WTC11 (cell line): ENCODE results near the gene UCK1. TPM values are rescaled to one million over a fixed set of nuclear protein-coding genes. Genes with fewer than 3 reads are reported as not detected.

ENCODE experiments used
- ATAC-seq: fragments of 200-7000 bp; cut with Tn5 transposase; 2 replicates; pipeline ENCODE4 v1.10.0; 2021; ENCODE audit warnings: mild to moderate bottlenecking, moderate library complexity
- CTCF ChIA-PET: fragments of 300-600 bp; sonication (Branson Sonifier 250); formaldehyde crosslinking; loops from one replicate; lab custom pipeline; 2021; ENCODE audit warnings: antibody characterized with exemption; lab: Charles Lee
- POLR2A ChIA-PET: fragments of 350-600 bp; sonication (Branson Sonifier 250); formaldehyde crosslinking; loops from one replicate; lab custom pipeline; 2021; ENCODE audit warnings: antibody characterized with exemption; lab: Charles Lee
- DNase-seq: peaks from one replicate; pipeline ENCODE4 v3.0.0; 2021; ENCODE audit warnings: low spot score
- H3K27ac Mint-ChIP-seq: 2 replicates; pipeline ENCODE4 v1.8.0; 2021; ENCODE audit warnings: mixed read lengths
- H3K27me3 Mint-ChIP-seq: 2 replicates; pipeline ENCODE4 v1.8.0; 2021; ENCODE audit warnings: low read depth, mild to moderate bottlenecking, moderate library complexity, mixed read lengths
- H3K36me3 Mint-ChIP-seq: 2 replicates; pipeline ENCODE4 v1.8.0; 2021; ENCODE audit warnings: mixed read lengths
- H3K4me1 Mint-ChIP-seq: 2 replicates; pipeline ENCODE4 v1.8.0; 2022; ENCODE audit warnings: mixed read lengths
- H3K4me3 Mint-ChIP-seq: 2 replicates; pipeline ENCODE4 v1.8.0; 2021; ENCODE audit warnings: mild to moderate bottlenecking, moderate library complexity, mixed read lengths
- H3K9me3 Mint-ChIP-seq: 2 replicates; pipeline ENCODE4 v1.8.0; 2021; ENCODE audit warnings: mixed read lengths
- HMGA2 ChIP-seq: fragments of 250-450 bp; sonication (Bioruptor Pico); IDR thresholded peaks from 2 replicates; pipeline ENCODE4 v1.4.0; 2021; ENCODE audit warnings: mild to moderate bottlenecking, moderate library complexity
- JUN ChIP-seq: sonication (generic); formaldehyde crosslinking; IDR thresholded peaks from 2 replicates; pipeline ENCODE4 v1.8.0; 2023; ENCODE audit warnings: mild to moderate bottlenecking, missing genetic modification reagents
- NFE2L1 ChIP-seq: sonication (generic); formaldehyde crosslinking; IDR thresholded peaks from 2 replicates; pipeline ENCODE4 v1.8.1; 2023; ENCODE audit warnings: missing genetic modification reagents
- NR3C1 ChIP-seq: sonication (generic); formaldehyde crosslinking; conservative IDR thresholded peaks from 2 replicates; pipeline ENCODE4 v1.8.1; 2023; ENCODE audit warnings: low read depth, mild to moderate bottlenecking, missing genetic modification reagents
- ZNF138 ChIP-seq: sonication (generic); formaldehyde crosslinking; conservative IDR thresholded peaks from 2 replicates; pipeline ENCODE4 v1.8.1; 2022; ENCODE audit warnings: mild to moderate bottlenecking, moderate library complexity, missing genetic modification reagents
- ZNF423 ChIP-seq: fragments of 250-450 bp; sonication (Bioruptor Pico); IDR thresholded peaks from 2 replicates; pipeline ENCODE4 v2.1.2; 2022; ENCODE audit warnings: mild to moderate bottlenecking, moderate library complexity
- total RNA-seq: library from RNA; stranded (reverse); gene quantifications from 3 replicates; pipeline ENCODE4 v1.2.3, GENCODE V29; 2021
- TF ChIP-seq, protein P1 (sequence below): fragments of 200-600 bp; IDR thresholded peaks from 2 replicates; pipeline ENCODE4 v1.8.0; 2022; ENCODE audit warnings: antibody characterized with exemption
- TF ChIP-seq, protein P2 (sequence below): sonication (generic); formaldehyde crosslinking; IDR thresholded peaks from 2 replicates; pipeline ENCODE4 v1.8.1; 2023; ENCODE audit warnings: mild to moderate bottlenecking, missing genetic modification reagents, moderate library complexity
- TF ChIP-seq, protein P3 (sequence below): fragments of 250-450 bp; sonication (Bioruptor Pico); IDR thresholded peaks from 2 replicates; pipeline ENCODE4 v1.9.0; 2021; ENCODE audit warnings: mild to moderate bottlenecking
- TF ChIP-seq, protein P4 (sequence below): sonication (generic); formaldehyde crosslinking; IDR thresholded peaks from 2 replicates; pipeline ENCODE4 v1.8.1; 2023; ENCODE audit warnings: mild to moderate bottlenecking, missing genetic modification reagents
- TF ChIP-seq, protein P5 (sequence below): fragments of 250-450 bp; sonication (Bioruptor Pico); IDR thresholded peaks from 2 replicates; pipeline ENCODE4 v1.9.0; 2021; ENCODE audit warnings: mild to moderate bottlenecking
- TF ChIP-seq, protein P6 (sequence below): sonication (generic); formaldehyde crosslinking; IDR thresholded peaks from 2 replicates; pipeline ENCODE4 v1.8.1; 2023; ENCODE audit warnings: mild to moderate bottlenecking, missing genetic modification reagents, borderline replicate concordance
- TF ChIP-seq, protein P7 (sequence below): fragments of 250-450 bp; sonication (Bioruptor Pico); conservative IDR thresholded peaks from 2 replicates; pipeline ENCODE4 v1.9.0; 2021; ENCODE audit warnings: mild to moderate bottlenecking

The UCK1 gene
- total RNA-seq, 1 experiment from 2014 or later, result 29.6 TPM

DNA sequence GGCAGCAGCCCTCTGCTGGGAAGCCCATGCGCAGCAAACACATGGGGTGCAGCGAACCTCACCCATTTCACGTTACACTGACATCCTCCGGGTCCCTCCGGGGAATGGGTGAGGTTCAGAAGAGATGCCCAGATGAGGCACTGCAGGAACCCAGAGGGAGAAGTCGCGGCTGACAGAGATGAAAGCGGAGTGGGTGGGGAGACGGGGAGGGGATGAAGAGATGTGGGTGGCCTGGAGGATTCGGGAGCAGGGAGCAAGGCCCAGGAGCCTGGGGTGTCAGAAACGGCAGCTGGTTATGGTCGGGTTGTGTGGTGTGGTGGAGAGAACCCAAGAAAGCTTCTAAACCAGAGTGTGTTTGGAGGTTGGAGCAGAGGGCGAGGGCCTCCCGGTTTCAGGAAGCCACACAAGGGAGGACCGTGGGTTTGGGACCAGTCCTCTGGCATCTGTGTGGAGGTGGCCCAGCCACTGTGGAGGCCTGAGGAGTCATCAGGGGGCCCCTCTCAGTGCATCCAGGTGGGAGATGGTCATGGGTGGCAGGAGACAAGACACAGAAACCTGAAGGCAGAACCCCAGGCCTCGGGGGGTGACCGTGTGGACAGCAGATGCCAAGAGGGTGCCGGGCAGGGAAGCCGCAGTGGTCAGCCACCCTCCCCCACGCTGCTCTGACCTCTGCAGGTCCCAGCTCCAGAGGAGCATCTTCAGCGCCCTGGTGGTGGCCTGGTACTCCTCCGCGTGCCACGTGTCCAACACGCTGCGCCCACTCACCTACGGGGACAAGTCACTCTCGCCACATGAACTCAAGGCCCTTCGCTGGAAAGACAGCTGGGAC is 8.6 kb downstream of the UCK1 start (continued):
- TF ChIP-seq, protein P1, sequence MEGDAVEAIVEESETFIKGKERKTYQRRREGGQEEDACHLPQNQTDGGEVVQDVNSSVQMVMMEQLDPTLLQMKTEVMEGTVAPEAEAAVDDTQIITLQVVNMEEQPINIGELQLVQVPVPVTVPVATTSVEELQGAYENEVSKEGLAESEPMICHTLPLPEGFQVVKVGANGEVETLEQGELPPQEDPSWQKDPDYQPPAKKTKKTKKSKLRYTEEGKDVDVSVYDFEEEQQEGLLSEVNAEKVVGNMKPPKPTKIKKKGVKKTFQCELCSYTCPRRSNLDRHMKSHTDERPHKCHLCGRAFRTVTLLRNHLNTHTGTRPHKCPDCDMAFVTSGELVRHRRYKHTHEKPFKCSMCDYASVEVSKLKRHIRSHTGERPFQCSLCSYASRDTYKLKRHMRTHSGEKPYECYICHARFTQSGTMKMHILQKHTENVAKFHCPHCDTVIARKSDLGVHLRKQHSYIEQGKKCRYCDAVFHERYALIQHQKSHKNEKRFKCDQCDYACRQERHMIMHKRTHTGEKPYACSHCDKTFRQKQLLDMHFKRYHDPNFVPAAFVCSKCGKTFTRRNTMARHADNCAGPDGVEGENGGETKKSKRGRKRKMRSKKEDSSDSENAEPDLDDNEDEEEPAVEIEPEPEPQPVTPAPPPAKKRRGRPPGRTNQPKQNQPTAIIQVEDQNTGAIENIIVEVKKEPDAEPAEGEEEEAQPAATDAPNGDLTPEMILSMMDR, result no peak

DNA sequence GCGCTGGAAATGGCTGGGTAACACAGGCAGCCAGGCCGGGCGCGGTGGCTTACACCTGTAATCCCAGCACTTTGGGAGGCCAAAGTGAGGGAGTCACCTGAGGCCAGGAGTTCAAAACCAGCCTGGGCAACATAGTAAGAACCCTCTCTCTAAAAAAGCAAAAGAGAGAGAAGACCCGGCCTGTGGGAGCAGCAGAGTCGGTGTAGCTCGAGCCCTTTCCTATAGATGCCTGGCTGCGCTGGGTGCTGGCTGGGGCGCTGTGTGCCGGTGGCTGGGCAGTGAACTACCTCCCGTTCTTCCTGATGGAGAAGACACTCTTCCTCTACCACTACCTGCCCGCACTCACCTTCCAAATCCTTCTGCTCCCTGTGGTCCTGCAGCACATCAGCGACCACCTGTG is 9.2 kb downstream of the UCK1 start:
- H3K36me3 Mint-ChIP-seq, result peaks cover 62% of the 10 kb centered on the region
- no peak for ATAC-seq
- no peaks in the 10 kb centered on the region for H3K27me3 Mint-ChIP-seq
- no peak overlapping the region for H3K27ac Mint-ChIP-seq
- ChIA-PET CTCF (interaction anchor here (1.1 kb wide), 1 partner anchor 172 kb away, joined by 3 read pairs; no protein-coding TSS in a partner anchor), POLR2A (no interaction called here)
- H3K9me3 Mint-ChIP-seq, result no peaks in the 10 kb centered on the region
- no peaks in the 10 kb centered on the region for H3K4me1 Mint-ChIP-seq
- DNase-seq, result no peak
- TF ChIP-seq, protein P2, sequence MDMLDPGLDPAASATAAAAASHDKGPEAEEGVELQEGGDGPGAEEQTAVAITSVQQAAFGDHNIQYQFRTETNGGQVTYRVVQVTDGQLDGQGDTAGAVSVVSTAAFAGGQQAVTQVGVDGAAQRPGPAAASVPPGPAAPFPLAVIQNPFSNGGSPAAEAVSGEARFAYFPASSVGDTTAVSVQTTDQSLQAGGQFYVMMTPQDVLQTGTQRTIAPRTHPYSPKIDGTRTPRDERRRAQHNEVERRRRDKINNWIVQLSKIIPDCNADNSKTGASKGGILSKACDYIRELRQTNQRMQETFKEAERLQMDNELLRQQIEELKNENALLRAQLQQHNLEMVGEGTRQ (CRISPR knock-in tag), result no peak
- TF ChIP-seq HMGA2 (CRISPR knock-in tag), result no peak
- no peak overlapping the region for H3K4me3 Mint-ChIP-seq

DNA sequence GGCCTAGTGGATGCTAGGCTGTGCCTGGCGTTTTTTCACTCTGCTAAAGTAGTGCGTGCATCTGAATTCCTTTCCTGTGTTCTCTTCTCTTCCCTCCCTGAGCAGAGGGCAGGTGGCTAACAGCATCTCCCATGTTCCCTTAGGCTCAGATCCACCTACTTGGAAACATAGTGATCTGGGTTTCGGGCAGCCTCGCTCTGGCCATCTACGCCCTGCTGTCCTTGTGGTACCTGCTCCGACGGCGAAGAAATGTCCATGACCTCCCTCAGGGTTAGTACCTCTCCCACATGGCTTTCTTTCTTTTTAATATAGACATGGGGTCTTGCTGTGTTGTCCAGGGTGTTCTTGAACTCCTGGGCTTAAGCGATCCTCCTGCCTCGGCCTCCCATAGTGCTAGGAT is 9.9 kb downstream of the UCK1 start:
- Mint-ChIP-seq H3K4me1 (no peaks in the 10 kb centered on the region), H3K36me3 (peaks cover 56% of the 10 kb centered on the region), H3K27ac (no peak overlapping the region), H3K27me3 (no peaks in the 10 kb centered on the region), H3K9me3 (no peaks in the 10 kb centered on the region), H3K4me3 (no peak overlapping the region)
- ChIA-PET CTCF (no interaction called here), POLR2A (no interaction called here)
- TF ChIP-seq, protein P3, sequence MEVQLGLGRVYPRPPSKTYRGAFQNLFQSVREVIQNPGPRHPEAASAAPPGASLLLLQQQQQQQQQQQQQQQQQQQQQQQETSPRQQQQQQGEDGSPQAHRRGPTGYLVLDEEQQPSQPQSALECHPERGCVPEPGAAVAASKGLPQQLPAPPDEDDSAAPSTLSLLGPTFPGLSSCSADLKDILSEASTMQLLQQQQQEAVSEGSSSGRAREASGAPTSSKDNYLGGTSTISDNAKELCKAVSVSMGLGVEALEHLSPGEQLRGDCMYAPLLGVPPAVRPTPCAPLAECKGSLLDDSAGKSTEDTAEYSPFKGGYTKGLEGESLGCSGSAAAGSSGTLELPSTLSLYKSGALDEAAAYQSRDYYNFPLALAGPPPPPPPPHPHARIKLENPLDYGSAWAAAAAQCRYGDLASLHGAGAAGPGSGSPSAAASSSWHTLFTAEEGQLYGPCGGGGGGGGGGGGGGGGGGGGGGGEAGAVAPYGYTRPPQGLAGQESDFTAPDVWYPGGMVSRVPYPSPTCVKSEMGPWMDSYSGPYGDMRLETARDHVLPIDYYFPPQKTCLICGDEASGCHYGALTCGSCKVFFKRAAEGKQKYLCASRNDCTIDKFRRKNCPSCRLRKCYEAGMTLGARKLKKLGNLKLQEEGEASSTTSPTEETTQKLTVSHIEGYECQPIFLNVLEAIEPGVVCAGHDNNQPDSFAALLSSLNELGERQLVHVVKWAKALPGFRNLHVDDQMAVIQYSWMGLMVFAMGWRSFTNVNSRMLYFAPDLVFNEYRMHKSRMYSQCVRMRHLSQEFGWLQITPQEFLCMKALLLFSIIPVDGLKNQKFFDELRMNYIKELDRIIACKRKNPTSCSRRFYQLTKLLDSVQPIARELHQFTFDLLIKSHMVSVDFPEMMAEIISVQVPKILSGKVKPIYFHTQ, result no peak
- TF ChIP-seq NR3C1 (CRISPR knock-in tag), result no peak
- TF ChIP-seq ZNF423, result no peak
- TF ChIP-seq NFE2L1 (CRISPR knock-in tag), result no peak
- TF ChIP-seq, protein P4, sequence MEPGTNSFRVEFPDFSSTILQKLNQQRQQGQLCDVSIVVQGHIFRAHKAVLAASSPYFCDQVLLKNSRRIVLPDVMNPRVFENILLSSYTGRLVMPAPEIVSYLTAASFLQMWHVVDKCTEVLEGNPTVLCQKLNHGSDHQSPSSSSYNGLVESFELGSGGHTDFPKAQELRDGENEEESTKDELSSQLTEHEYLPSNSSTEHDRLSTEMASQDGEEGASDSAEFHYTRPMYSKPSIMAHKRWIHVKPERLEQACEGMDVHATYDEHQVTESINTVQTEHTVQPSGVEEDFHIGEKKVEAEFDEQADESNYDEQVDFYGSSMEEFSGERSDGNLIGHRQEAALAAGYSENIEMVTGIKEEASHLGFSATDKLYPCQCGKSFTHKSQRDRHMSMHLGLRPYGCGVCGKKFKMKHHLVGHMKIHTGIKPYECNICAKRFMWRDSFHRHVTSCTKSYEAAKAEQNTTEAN (CRISPR knock-in tag), result no peak
- no peak for ATAC-seq
- no peak for DNase-seq

DNA sequence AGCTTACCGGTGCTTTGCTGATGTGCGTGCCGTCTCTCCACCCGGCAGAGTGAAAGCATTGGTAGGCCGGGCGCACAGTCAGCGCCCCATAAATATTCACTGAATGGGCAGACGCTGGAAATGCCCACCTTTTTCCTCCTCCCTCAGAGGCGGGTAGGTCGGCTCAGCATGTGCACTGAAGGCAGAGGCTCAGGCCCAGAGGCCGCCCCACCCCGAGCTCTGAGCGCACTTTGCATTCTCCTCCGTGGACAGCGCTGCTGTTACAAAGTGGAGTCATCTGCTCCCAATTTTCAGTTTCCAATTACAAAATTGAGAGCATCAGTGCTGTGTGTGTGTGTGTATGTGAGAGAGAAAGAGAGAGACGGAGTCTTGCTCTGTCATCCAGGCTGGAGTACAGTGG is 10.6 kb downstream of the UCK1 start:
- Mint-ChIP-seq H3K36me3 (peaks cover 52% of the 10 kb centered on the region), H3K27me3 (no peaks in the 10 kb centered on the region), H3K4me3 (no peak overlapping the region), H3K4me1 (no peaks in the 10 kb centered on the region), H3K27ac (0 out of 2 replicates have a peak overlapping the region, but pooled peaks have one; percentile 23), H3K9me3 (no peaks in the 10 kb centered on the region)
- no peak for DNase-seq
- CTCF ChIA-PET, result no interaction called here
- no peak for ATAC-seq
- POLR2A ChIA-PET, result no interaction called here
- TF ChIP-seq, protein P5, sequence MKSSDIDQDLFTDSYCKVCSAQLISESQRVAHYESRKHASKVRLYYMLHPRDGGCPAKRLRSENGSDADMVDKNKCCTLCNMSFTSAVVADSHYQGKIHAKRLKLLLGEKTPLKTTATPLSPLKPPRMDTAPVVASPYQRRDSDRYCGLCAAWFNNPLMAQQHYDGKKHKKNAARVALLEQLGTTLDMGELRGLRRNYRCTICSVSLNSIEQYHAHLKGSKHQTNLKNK (CRISPR knock-in tag), result no peak
- TF ChIP-seq NR3C1 (CRISPR knock-in tag) (no peak), JUN (CRISPR knock-in tag) (no peak), ZNF138 (CRISPR knock-in tag) (no peak)
- TF ChIP-seq, protein P6, sequence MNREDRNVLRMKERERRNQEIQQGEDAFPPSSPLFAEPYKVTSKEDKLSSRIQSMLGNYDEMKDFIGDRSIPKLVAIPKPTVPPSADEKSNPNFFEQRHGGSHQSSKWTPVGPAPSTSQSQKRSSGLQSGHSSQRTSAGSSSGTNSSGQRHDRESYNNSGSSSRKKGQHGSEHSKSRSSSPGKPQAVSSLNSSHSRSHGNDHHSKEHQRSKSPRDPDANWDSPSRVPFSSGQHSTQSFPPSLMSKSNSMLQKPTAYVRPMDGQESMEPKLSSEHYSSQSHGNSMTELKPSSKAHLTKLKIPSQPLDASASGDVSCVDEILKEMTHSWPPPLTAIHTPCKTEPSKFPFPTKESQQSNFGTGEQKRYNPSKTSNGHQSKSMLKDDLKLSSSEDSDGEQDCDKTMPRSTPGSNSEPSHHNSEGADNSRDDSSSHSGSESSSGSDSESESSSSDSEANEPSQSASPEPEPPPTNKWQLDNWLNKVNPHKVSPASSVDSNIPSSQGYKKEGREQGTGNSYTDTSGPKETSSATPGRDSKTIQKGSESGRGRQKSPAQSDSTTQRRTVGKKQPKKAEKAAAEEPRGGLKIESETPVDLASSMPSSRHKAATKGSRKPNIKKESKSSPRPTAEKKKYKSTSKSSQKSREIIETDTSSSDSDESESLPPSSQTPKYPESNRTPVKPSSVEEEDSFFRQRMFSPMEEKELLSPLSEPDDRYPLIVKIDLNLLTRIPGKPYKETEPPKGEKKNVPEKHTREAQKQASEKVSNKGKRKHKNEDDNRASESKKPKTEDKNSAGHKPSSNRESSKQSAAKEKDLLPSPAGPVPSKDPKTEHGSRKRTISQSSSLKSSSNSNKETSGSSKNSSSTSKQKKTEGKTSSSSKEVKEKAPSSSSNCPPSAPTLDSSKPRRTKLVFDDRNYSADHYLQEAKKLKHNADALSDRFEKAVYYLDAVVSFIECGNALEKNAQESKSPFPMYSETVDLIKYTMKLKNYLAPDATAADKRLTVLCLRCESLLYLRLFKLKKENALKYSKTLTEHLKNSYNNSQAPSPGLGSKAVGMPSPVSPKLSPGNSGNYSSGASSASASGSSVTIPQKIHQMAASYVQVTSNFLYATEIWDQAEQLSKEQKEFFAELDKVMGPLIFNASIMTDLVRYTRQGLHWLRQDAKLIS (CRISPR knock-in tag), result no peak
- TF ChIP-seq, protein P7, sequence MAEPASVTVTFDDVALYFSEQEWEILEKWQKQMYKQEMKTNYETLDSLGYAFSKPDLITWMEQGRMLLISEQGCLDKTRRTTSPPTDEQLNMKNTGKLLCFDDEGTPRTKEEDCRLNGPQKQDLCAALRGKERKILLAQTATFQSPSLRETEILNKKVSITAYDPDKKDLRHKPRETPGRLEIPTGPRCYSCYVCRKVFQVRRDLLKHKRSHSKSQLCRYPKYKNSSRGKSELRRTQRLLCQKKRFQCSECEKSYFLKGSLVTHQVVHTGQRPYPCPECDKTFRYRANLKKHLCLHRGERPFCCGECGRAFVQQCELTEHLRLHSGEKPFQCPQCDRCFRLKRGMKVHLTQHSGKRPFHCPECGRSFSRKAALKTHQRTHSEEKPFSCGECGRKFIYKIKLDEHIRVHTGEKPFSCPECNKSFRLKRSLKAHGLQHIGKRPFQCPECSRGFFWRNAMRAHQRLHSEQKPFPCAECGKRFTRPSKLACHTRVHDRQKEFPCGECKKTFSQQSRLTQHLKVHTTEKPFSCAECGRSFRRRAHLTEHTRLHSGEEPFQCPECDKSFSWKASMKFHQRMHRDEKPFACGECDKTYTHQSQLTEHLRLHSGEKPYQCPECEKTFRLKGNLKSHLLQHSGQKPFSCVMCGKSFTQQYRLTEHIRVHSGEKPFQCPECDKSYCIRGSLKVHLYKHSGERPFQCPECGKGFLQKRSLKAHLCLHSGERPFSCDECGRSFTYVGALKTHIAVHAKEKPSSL, result no peak
